ENCODE data around the gene IP6K1.

DNA sequence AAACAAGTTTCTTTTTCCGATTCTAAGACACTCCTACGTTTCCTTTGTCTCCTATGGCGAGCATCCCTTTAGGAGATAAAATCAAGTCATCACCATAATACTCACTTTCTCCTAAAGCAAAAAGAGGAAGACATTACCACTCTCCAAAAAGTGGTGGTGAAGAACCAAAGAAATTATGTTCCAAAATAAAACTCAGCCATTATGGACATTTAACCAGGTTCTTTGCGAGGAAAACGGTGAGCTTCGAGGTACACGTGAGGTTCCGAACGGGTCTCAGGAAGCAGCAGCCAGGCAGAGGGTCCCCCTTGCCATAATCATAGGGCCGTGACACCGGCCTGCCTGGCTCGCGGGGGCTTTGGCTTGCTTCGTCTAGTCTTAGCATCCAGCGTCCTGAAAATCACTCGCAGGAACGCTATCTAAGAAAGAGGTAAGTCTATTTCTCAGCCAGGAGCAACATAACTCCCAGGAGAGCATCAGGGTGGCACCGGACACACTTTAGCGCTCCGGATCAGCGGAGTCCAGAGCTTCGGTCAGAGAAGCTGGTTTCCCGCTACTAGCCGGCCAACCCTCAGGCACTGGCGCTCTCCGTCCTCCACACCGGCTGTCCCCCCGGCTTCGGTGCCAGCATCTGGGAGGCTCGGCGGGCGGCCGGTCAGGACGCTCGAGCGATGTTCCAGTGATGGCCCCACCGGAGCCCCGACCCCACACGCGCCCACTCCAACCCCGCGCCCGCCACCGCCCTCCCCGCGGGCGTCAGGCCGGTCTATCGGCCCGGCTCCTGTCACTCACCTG lies 581 bp downstream of the IP6K1 start:
- TF ChIP-seq EZH2 (IDR thresholded peaks at IDR 0.05; ENCODE audit: borderline replicate concordance, low read length) = no peak
- TF ChIP-seq, protein P1, sequence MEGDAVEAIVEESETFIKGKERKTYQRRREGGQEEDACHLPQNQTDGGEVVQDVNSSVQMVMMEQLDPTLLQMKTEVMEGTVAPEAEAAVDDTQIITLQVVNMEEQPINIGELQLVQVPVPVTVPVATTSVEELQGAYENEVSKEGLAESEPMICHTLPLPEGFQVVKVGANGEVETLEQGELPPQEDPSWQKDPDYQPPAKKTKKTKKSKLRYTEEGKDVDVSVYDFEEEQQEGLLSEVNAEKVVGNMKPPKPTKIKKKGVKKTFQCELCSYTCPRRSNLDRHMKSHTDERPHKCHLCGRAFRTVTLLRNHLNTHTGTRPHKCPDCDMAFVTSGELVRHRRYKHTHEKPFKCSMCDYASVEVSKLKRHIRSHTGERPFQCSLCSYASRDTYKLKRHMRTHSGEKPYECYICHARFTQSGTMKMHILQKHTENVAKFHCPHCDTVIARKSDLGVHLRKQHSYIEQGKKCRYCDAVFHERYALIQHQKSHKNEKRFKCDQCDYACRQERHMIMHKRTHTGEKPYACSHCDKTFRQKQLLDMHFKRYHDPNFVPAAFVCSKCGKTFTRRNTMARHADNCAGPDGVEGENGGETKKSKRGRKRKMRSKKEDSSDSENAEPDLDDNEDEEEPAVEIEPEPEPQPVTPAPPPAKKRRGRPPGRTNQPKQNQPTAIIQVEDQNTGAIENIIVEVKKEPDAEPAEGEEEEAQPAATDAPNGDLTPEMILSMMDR (IDR thresholded peaks at IDR 0.05; ENCODE audit: low read length) = no peak

All from OCI-LY1 (cell line).